ENCODE data around the gene CAPZA2. TPM values are rescaled to one million over a fixed set of nuclear protein-coding genes. Genes with fewer than 3 reads are reported as not detected.
"Not testable (repeated sequence)": the region's sequence is repeated elsewhere in the genome, so short reads cannot be mapped to it uniquely, and the experiment has no call there.

The CAPZA2 gene
- total and polyA plus RNA-seq, 2 experiments from 2014 or later, result 49.1 to 106 TPM

DNA sequence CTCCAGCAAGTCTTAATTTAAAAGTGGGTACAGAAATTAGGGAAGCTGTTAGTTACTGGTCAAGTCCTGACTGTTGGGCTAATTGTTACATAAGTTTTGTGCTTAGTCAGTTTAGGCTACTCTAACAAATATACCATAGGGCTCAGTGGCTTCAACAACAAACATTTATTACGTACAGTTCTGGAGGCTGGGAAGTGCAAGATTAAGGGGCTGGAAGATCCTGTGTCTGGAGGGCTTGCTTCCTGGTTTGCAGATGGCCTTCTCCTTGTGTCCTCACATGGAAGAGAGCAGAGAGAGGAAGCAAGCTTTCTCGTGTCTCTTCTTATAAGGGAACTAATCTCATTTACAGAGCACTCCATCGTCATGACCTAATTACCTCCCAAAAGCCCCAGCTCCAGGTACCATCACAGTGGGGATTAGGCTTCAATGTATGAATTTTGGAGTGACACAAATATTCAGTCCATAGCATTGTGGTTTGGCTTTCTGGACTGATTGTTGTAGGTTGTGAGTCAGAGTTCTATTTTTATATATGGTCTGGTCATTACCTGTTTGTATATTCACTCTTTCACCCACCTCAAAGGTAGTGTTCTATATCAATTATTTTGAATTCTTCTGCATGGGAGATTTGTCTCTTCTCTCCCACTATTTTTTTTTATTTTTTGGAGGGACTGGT lies 108.0 kb downstream of the CAPZA2 start (continued):
- TF ChIP-seq, protein P1, sequence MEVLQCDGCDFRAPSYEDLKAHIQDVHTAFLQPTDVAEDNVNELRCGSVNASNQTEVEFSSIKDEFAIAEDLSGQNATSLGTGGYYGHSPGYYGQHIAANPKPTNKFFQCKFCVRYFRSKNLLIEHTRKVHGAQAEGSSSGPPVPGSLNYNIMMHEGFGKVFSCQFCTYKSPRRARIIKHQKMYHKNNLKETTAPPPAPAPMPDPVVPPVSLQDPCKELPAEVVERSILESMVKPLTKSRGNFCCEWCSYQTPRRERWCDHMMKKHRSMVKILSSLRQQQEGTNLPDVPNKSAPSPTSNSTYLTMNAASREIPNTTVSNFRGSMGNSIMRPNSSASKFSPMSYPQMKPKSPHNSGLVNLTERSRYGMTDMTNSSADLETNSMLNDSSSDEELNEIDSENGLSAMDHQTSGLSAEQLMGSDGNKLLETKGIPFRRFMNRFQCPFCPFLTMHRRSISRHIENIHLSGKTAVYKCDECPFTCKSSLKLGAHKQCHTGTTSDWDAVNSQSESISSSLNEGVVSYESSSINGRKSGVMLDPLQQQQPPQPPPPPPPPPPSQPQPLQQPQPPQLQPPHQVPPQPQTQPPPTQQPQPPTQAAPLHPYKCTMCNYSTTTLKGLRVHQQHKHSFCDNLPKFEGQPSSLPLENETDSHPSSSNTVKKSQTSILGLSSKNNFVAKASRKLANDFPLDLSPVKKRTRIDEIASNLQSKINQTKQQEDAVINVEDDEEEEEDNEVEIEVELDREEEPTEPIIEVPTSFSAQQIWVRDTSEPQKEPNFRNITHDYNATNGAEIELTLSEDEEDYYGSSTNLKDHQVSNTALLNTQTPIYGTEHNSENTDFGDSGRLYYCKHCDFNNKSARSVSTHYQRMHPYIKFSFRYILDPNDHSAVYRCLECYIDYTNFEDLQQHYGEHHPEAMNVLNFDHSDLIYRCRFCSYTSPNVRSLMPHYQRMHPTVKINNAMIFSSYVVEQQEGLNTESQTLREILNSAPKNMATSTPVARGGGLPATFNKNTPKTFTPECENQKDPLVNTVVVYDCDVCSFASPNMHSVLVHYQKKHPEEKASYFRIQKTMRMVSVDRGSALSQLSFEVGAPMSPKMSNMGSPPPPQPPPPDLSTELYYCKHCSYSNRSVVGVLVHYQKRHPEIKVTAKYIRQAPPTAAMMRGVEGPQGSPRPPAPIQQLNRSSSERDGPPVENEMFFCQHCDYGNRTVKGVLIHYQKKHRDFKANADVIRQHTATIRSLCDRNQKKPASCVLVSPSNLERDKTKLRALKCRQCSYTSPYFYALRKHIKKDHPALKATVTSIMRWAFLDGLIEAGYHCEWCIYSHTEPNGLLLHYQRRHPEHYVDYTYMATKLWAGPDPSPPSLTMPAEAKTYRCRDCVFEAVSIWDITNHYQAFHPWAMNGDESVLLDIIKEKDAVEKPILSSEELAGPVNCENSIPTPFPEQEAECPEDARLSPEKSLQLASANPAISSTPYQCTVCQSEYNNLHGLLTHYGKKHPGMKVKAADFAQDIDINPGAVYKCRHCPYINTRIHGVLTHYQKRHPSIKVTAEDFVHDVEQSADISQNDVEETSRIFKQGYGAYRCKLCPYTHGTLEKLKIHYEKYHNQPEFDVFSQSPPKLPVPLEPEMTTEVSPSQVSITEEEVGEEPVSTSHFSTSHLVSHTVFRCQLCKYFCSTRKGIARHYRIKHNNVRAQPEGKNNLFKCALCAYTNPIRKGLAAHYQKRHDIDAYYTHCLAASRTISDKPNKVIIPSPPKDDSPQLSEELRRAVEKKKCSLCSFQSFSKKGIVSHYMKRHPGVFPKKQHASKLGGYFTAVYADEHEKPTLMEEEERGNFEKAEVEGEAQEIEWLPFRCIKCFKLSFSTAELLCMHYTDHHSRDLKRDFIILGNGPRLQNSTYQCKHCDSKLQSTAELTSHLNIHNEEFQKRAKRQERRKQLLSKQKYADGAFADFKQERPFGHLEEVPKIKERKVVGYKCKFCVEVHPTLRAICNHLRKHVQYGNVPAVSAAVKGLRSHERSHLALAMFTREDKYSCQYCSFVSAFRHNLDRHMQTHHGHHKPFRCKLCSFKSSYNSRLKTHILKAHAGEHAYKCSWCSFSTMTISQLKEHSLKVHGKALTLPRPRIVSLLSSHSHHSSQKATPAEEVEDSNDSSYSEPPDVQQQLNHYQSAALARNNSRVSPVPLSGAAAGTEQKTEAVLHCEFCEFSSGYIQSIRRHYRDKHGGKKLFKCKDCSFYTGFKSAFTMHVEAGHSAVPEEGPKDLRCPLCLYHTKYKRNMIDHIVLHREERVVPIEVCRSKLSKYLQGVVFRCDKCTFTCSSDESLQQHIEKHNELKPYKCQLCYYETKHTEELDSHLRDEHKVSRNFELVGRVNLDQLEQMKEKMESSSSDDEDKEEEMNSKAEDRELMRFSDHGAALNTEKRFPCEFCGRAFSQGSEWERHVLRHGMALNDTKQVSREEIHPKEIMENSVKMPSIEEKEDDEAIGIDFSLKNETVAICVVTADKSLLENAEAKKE (CRISPR knock-in tag; IDR thresholded peaks at IDR 0.05), result no peak
- TF ChIP-seq NANOG (IDR thresholded peaks at IDR 0.05; ENCODE audit: borderline replicate concordance) (no peak), ZNF331 (CRISPR knock-in tag; IDR thresholded peaks at IDR 0.05; ENCODE audit: low read depth) (no peak), CREB1 (CRISPR knock-in tag; IDR thresholded peaks at IDR 0.05; ENCODE audit: low read depth) (no peak), EZH2 (IDR thresholded peaks at IDR 0.05; ENCODE audit: low read depth, unreplicated experiment) (no peak)
- TF ChIP-seq, protein P2, sequence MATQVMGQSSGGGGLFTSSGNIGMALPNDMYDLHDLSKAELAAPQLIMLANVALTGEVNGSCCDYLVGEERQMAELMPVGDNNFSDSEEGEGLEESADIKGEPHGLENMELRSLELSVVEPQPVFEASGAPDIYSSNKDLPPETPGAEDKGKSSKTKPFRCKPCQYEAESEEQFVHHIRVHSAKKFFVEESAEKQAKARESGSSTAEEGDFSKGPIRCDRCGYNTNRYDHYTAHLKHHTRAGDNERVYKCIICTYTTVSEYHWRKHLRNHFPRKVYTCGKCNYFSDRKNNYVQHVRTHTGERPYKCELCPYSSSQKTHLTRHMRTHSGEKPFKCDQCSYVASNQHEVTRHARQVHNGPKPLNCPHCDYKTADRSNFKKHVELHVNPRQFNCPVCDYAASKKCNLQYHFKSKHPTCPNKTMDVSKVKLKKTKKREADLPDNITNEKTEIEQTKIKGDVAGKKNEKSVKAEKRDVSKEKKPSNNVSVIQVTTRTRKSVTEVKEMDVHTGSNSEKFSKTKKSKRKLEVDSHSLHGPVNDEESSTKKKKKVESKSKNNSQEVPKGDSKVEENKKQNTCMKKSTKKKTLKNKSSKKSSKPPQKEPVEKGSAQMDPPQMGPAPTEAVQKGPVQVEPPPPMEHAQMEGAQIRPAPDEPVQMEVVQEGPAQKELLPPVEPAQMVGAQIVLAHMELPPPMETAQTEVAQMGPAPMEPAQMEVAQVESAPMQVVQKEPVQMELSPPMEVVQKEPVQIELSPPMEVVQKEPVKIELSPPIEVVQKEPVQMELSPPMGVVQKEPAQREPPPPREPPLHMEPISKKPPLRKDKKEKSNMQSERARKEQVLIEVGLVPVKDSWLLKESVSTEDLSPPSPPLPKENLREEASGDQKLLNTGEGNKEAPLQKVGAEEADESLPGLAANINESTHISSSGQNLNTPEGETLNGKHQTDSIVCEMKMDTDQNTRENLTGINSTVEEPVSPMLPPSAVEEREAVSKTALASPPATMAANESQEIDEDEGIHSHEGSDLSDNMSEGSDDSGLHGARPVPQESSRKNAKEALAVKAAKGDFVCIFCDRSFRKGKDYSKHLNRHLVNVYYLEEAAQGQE (IDR thresholded peaks at IDR 0.05; ENCODE audit: unreplicated experiment), result no peak

DNA sequence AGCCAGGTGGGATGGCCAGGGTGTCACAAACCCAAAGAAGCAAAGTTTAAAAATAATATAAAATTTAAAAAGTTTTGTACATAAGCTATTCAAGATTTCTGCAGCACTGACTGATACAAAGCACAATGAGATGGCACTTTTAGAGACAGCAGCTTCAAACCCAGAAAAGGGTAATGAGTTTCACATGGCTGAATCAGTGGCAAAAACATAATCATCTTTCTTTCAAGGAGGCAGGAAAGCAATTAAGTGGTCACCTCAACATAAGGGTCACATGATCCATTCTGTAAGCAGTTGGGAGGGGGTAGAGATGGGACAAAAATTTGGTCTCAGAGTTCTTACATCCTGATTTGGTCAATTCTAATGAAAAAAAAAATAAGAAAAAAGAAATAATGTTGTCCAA lies 108.8 kb downstream of the CAPZA2 start:
- Histone ChIP-seq H3K79me2 (replicated peaks; ENCODE audit: insufficient read depth) (peaks cover 37% of the 10 kb centered on the region), H3K4me1 (ENCODE audit: insufficient read depth) (peaks cover 35% of the 10 kb centered on the region), H3K4me2 (peak overlapping the region; percentile 49), H3K27ac (ENCODE audit: low read depth) (peak overlapping the region; percentile 79)
- not testable (repeated sequence) for H3K4me3 ChIP-seq; ATAC-seq; H2AFZ ChIP-seq; H3F3A ChIP-seq (replicated peaks; ENCODE audit: low read depth); H3K36me3 ChIP-seq (ENCODE audit: insufficient read depth); DNase-seq (ENCODE audit: low spot score); H3K9me2 ChIP-seq (ENCODE audit: insufficient read depth); H3K27me3 Mint-ChIP-seq (ENCODE audit: insufficient read depth, low read depth, poor library complexity); H3K27me3 ChIP-seq (ENCODE audit: insufficient read depth); H3K9me3 Mint-ChIP-seq; H3K4me3 Mint-ChIP-seq; H4K20me1 ChIP-seq (replicated peaks; ENCODE audit: insufficient read depth)
- H3K4me1 Mint-ChIP-seq, result peaks cover 44% of the 10 kb centered on the region
- peaks cover 16% of the 10 kb centered on the region; the same call in 2 of the 3 replicates for H3K36me3 Mint-ChIP-seq (ENCODE audit: low read depth)
- peak overlapping the region; percentile 85 for H3K27ac Mint-ChIP-seq

Measured in GM23338 (cell line).